ENCODE results near the gene TXNDC5. TPM values are rescaled to one million over a fixed set of nuclear protein-coding genes. Genes with fewer than 3 reads are reported as not detected.
"Not testable (repeated sequence)": the region's sequence is repeated elsewhere in the genome, so short reads cannot be mapped to it uniquely, and the experiment has no call there.

Gene TXNDC5
- total RNA-seq, 1 donor from 2014 or later: 66.4 TPM

DNA sequence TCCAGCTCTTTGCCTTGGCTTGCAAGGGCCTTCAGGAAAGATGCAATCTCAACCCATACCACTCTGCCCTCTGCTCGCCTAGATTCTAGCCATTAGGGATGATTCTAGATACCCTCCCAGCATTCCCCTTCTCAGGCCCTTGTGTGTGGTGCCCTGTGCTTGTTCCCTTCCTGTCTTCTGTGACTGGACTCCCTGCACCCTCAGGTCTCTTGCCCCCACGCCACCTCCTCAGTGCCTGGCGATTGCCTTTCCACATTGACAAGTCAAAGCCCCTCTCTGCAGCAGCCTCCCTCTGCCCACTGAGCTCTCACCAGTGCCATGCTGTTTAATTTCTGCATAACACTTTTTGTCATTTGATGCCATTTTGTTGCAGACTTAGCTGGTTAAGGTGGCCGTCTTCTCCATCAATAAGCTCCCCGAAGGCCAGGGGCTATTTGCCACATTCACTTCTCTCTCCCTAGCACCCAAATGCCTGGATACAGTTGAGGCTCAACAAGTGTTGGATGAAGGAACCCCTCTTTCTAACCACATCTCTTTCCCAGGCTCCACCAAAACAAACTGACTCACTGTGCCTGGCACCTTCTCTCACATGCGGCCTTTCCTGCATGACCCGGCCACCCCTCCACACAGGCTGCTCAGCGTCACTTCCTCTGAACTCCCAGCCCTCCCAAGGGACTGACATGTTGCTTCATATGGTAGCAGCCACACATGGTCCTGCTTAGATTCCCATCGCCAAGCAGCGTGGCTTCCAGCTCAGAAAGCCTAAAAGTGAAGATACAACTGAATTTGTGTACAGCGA, 4.6 kb upstream of the TXNDC5 start:
- intact Hi-C loops (cut with micrococcal nuclease): loop anchor here (5.0 kb wide), 3 partner anchors 87 to 522 kb away; partner anchors contain the start of genes BMP6 and SLC35B3

DNA sequence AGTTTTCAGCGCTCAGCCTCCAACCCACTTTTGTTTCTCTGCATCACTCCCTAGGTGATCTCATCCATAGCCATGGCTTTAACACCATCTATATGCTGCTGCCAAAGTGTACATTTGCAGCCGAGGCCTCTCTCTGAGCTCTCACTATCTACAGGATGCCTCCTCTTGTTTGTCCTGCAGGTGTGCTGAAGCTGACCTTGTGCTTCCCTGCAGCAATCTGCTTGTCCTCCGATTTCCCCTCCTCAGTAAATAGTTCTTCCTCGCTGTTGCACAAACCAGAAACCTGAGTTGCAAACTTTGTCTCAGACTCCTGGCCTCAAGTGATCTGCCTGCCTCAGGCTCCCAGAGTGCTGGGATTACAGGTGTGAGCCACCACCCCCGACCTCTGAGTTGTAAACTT, 3.7 kb upstream of the TXNDC5 start:
- intact Hi-C loops (cut with micrococcal nuclease): loop anchor here (5.0 kb wide), 3 partner anchors 88 to 523 kb away; partner anchors contain the start of genes BMP6 and SLC35B3

DNA sequence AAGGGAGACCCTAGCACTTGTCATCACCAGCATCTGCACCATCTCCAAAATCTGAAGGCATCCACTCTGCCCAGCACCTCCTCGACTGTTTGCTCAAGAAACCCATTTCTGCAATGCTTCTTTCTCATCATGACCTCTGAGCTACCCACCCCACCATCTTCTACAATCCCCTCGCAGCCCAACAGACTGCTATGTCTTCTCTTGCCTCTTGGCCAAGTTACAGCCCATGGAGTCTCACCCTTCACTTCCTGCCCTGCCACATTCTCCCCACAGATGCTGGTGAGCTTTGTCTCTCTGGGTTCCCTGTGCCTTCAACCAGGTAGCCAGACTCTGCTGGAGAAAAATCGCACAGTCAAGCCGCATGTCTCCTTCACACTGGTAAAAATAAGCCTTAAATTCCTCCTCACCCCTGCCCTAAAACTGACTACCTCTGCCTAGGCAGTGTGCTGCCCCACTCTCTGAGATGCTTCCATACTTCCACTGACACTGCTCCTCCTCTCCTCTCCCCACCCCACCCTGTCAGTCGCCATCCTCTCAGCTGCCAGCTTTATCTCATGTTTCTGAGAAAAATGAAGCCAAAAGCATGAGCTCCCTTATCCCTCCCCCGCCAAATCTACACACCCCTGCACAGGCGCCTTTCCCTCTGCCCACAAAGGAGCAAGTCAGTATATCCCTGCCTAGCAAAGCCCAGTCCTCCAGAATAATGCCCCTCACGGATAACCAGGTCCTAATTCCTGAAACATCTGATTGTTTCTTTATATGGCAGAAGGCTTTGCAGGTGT, 2.3 kb upstream of the TXNDC5 start:
- intact Hi-C loops (cut with micrococcal nuclease): loop anchor here (5.0 kb wide), 3 partner anchors 89 to 524 kb away; partner anchors contain the start of genes BMP6 and SLC35B3

DNA sequence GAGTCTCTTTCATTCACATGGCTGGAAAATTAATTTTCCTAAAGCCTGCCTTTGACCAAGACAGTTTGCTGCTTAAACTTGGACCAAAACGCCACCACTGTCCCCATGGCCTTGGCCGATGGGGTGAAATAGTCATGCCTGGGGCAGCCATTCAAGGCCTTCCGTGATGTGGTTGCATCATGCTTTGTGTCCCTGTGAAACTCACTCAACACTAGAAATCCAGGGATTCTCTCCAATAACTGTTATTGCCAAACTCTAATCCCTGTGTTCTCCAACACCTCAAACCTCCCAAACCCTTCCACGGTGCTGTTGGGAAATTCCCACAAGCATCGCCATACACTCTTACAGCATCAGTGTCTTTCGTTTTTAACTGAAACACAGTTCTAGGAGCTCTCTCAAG, 1.4 kb upstream of the TXNDC5 start:
- intact Hi-C loops (cut with micrococcal nuclease): loop anchor here (5.0 kb wide), 3 partner anchors 90 to 525 kb away; partner anchors contain the start of genes BMP6 and SLC35B3

DNA sequence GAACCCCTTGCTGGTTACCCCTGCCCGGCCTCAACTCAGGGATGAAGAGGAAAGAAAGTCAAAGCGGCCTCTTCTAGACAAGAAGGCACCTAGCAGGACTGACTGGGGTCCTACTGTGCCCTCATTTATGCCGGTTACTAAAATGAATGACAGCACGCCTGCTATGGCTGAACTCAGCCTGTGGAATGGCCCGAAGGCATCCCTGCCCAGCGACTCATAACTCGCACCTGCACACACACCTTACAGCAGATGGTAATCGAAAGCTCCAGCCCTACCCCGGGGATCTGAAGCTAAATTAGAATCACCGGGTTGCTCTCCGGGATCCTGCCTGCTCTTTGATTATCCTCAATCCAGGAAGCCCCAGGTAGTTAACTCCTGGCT, 747 bp upstream of the TXNDC5 start:
- intact Hi-C loops (cut with micrococcal nuclease): loop anchor here (1.0 to 5.0 kb wide), 5 partner anchors 91 to 599 kb away; partner anchors contain the start of genes BMP6, EEF1E1, SLC35B3 and SSR1

DNA sequence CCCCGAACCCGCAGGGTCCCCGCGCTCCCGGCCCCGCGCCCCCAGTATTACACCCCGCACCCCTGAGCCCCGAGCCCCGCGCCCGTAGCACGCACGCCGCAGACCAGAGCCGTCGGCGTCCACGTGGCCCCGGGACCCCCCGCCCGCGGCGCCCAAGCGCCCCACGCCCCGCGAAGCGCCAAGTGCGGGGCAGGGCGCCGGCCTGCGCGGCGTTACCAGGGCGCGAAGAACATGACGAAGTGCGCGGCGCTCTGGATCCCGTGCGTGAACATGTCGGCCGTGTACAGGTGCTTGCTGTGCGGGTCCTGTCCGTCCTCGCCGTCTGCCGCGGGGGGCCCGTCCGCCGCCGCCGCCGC, 312 bp downstream of the TXNDC5 start:
- intact Hi-C loops (cut with micrococcal nuclease): loop anchor here (1.0 to 5.0 kb wide), 5 partner anchors 92 to 597 kb away; partner anchors contain the start of genes BLOC1S5, BMP6, SLC35B3 and SSR1

DNA sequence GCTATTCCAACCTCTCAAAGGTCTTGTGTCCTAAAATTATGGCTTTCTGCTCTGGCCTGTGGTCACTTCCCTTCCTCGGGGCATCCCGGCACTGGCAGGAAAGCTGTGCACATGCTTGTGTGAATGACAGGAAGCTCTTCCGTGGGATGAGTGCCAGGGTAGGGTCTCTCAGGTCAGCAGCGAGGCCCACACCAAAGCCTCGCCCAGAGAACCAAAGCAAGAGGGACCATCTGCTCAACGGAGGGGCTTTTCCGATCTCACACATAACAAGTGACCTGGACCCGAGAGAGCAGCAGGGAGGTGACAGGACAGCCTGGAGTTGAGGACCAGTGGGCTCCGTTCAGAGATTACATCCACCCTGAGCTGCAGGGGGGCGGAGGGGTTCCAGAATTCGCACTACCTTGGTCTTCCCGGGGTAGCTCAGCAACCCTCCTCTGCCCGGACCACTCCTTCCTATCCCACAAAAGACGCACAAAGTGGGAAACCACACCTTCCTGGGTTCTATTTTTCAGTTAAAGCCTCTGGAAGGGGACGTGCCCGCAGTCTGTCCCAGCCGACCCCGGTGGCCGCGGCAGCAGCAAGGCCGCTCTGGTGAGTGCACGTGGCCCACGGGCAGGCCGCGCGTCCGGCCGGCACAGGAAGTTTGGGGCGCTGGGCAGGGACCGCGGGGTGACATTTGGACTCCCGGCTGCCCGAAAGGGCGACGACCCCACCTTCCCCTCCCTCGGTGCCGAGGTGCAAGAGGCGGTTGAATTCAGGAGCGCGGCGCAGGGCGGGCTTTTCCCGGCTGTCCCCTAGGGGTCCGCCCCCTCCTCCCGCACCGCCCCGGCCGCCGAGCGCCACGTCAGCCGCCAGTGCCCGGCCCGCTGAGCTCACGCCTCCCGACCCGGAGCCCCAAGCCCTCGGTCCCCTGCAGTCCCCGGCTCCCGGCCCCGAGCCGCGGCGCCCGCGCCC, 988 bp downstream of the TXNDC5 start:
- intact Hi-C loops (cut with micrococcal nuclease): loop anchor here (1.0 to 5.0 kb wide), 5 partner anchors 93 to 597 kb away; partner anchors contain the start of genes BLOC1S5, BMP6, SLC35B3 and SSR1

DNA sequence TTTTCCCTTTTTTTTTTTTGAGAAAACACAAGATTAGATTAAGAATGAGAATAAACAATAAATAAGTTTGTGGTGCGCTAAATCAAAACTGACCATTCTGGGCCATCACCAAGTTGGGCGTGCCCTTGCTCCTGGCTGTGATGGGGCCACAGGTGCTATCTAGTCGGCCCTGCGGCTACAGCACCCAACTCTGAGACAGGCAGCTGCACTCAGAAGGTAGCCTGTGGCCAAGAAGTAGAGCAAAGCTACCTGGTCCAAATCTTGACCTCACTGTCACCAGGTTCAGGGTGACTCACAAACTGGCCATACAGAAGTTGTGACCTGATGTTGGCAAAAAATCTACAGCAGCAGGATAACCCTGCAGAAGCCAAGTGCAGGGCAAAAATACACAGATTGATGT, 3.4 kb downstream of the TXNDC5 start:
- intact Hi-C loops (cut with micrococcal nuclease): no loop called here

DNA sequence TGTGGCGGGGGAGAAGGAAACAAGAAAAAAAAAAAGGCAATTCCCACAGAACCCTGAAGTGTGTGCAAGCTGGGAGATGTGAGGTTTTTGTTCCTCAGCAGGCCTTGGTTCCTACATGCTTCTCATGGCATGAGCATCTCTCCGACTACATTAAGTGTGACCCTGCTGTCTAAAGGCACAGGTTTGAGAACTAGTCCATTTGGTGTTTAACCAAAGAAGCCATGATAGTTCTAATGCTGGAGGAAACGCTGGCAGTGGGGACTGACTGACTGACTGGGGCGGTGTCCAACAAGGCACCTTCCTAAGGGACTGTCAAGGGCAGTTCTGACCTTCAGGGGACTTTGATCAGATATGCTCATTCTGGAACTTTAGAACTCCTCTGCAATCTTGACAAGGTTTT, 3.8 kb downstream of the TXNDC5 start:
- intact Hi-C loops (cut with micrococcal nuclease): no loop called here

DNA sequence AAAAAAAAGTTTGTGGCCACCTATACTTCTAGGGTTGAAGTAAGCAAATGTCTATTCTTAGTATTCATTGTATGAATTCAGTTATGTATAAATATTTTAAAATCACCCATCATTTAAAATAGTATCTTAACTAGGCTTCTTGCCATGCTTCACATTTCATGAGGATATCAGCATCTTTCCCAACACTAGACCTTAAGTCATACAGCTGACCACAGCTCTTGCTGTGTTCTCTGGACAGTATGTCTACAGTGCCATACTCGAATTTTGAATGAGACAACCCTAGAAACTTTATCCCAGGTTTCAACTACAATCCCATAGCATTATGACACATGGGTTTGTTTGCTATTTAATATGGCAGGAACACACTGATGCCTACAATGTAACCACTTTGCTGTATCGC, 5.2 kb downstream of the TXNDC5 start:
- intact Hi-C loops (cut with micrococcal nuclease): no loop called here

DNA sequence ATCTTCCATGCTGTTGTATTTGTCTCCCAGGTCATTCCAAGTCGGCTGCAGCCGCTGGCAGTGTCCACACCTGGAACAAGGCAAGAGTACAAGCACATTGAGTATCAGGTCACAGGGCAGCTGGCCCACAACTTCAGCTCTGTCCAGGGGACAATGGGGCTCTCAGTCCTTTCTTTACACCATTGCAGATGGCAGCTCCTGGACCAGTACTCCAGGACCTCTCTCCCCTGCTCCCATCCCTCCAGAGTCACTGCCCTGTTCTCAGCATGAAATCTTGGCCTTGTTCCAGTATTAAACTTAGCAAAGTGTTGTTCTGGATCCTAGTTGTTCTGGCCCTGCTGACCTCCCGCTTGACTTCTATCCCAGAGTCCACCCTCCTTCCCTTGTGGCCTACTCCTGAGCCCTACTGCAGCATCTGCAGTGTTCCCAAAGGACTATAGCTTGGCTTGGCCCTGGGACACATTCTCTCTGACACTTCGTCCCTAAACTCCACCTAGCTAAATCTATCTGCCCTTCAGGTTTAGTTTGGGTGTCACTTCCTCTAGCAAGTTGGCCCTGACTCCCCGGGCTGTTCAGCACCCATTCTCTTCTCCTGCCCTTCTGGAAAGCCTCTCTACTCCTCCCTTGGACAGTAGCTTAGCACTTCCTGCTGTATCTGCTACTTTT, 5.8 kb downstream of the TXNDC5 start:
- intact Hi-C loops (cut with micrococcal nuclease): no loop called here

DNA sequence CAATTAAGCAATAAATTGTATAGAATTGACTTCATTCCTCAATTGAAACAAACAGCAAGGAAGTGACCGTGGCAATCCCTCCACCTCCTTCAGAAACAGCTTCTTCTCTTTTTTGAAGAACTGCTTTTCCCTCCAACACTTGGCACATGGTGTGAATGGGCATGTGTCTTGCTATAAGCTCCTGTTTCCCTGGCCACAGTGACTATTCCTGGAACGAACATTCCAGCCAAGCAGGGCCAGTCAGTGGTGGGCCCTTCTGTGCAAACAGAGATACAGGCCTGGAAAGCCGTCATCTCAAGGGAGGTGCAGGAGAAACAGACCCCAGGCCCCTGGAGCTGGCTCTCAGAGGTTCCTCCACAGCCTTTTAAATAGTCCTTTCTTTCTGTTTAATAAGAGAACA, 6.9 kb downstream of the TXNDC5 start:
- intact Hi-C loops (cut with micrococcal nuclease): no loop called here

DNA sequence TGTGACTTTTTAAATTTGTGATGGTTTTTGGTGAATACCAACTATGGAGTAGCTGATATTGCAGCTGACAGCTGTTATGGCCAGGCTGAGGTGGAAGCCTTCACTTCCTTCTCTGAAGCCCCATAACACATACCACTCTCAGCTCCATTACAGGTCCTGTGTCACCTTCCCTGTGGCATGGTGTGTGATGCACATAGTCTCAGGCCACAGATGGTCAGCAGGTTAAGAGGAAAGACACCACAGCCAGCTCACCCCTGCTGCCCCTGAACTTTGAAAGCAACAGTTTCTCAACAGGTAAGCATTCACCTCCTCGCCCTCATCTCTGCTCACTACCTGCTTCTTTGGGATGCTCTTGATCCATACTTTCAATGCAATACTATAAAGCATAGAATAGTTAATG, 7.7 kb downstream of the TXNDC5 start:
- intact Hi-C loops (cut with micrococcal nuclease): no loop called here

DNA sequence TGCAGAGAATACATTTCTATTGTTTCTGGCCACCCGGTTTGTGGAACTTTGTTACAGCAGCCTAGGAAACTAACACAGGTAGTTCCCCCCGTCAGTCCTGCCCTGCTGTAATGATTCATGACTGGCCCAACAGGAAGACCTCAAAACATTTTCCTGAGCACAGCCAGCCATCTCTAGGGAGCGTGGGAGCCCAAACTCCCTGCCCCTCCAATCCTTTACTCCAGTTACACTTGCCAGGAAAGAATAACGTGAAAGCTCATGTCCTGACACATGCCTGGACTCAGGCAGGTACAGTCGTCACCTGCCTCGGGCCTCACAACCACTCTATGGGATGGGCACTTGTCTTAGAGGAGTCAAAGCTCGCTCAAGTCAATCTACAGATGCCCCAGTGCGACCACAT, 8.4 kb downstream of the TXNDC5 start:
- intact Hi-C loops (cut with micrococcal nuclease): no loop called here

DNA sequence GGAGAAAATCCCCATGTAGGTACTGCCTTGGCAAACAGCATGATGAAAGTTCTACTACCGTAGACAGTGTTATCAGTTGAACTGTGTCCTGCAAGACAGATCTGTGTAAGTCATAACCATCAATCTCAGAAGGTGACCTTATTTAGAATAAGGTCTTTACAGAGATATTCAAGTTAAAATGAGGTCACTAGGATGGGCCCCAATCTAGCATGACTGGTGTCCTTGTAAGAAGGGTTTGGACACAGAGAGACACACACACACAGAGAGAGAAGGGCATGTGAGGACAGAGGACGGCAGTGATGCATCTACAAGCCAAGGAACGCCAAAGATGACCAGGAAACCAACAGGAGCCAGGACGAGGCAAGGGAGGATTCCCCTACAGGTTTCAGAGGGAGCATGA, 8.8 kb downstream of the TXNDC5 start:
- intact Hi-C loops (cut with micrococcal nuclease): no loop called here

DNA sequence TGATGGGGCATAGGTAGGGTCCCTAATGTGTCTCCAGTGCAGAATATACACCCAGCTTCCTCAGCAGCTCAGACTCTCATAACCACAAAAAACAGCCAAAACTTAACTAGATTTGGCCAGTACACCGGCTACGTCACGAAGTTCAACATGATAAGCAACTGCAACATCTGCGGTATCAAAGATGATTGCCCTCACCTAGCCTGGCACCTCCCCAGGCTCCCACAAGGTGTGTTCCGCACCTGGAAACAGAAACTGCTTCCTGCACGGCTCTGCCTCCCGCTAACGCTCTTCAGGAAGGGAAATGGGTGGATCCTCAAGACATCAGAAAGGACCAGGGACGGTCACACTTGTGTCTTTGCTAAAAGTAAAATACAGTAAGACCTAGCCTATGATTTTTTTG, 9.5 kb downstream of the TXNDC5 start:
- intact Hi-C loops (cut with micrococcal nuclease): no loop called here

DNA sequence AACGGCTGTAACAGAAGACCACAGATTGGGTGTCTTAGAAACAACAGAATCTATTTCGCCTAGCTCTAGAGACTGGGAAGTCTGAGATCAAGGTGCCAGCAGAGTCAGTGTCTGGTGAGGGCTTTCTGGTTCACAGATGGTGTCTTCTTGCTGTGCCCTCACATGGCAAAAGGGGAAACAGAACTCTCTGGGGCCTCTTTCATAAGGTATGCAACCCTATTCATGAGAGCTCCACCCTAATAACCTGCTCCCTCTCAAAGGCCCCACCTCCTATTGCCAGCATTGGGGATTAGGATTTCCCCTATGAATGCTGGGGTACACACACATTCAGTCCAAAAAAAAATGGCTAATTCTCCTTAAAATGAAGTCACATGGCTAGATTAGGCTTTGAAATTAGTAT, 10.0 kb downstream of the TXNDC5 start:
- intact Hi-C loops (cut with micrococcal nuclease): no loop called here

DNA sequence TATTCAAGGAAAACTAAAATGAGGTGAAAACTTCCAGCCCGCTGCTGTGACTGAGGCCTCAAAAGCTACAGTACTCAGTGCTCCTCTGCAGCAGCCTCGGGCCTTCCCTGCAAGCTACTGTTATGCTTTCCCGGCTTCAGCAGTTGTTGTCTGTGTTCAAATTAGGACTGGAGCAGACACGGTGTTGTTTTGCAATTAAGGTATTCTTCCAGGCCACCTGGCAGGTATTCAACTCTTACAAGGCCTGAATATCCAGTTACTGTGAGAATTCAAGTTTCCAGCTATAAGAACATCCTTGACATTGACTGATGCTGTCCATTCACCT, 10.7 kb downstream of the TXNDC5 start:
- intact Hi-C loops (cut with micrococcal nuclease): no loop called here

DNA sequence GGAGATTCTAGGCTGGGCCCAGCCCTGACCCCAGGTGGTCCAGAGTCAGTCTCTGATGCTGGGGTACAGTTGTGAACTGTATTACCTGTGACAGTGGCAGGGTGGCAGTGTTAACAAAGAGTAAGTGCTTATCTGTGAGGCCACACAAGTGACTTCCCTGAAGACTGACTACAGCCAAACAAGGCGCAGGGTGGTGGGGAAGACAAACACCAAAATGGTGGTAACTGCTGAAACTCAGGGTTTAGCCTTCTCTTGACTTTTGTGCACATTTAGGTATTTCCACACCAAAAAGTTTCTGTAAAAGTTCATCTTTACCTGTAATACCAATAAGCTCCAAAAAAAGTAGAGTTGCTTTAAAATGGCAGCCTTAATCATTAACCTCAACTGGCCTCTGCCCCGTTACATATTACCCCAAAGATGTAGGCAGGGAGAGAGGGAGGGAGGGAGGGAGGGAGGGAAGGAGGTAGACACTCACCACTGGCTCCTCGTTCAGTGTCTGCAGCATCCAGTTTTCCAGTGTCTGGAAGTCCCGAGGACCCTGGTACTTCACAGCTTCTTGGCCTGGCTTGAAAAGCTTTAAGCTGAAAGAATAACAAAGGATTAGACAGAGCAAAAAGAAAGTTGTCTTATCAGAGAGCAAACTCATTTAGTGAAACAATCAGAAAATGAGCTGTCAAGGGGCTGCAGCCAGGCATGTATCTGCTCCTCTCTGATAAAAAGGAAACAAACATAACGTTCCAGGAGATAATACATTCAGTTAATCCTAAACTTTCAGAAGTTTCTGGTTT, 11.3 kb downstream of the TXNDC5 start:
- intact Hi-C loops (cut with micrococcal nuclease): no loop called here

DNA sequence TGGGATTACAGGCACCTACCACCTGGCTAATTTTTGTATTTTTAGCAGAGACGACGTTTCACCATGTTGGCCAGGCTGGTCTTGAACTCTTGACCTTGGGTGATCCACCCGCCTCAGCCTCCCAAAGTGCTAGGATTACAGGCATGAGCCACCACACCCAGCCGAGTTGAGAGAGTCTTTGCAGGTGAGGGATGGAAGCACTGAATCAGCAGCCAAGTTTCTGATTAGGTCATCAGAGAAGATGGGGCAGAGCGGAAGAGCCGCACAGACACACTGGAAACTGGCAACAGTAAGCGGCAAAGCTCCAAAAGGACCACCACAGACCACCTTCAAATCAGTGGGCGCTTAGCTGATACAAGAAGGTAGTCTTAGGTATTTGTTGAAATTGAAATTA, 12.4 kb downstream of the TXNDC5 start:
- intact Hi-C loops (cut with micrococcal nuclease): not testable (repeated sequence)
